Gastroesophageal sphincter (tissue), 4 donors: Measurements from ENCODE around the gene NCOA6. TPM values are rescaled to one million over a fixed set of nuclear protein-coding genes. Genes with fewer than 3 reads are reported as not detected.

Experiments used
- ATAC-seq: fragments of 150-250 bp; one replicate; pipeline ENCODE4 v1.9.1; 2016; ENCODE audit warnings: mild to moderate bottlenecking, moderate library complexity
- H3K27ac ChIP-seq, 4 donors: fragments of 200-600 bp; sonication (generic) in 3 of 4; 1 replicate in 3 of 4; 2 replicates in 1 of 4; pipeline ENCODE4 v1.5.1; 2016 to 2019
- H3K27me3 ChIP-seq: fragments of 200-600 bp; sonication (generic); one replicate; pipeline ENCODE4 v1.5.1; 2019
- H3K36me3 ChIP-seq, 2 donors: fragments of 200-600 bp; sonication (generic); one replicate each; pipeline ENCODE4 v1.5.1; 2019; ENCODE audit warnings: control low read depth in 1 of 2
- H3K4me1 ChIP-seq, 3 donors: fragments of 200-600 bp; sonication (generic); 1 replicate in 2 of 3; 2 replicates in 1 of 3; pipeline ENCODE4 v1.5.1; 2016 to 2019; ENCODE audit warnings: control low read depth in 2 of 3
- H3K4me3 ChIP-seq, 2 donors: fragments of 200-600 bp; sonication (generic); one replicate each; pipeline ENCODE4 v1.5.1; 2019; ENCODE audit warnings: mild to moderate bottlenecking in 1 of 2, moderate library complexity in 1 of 2
- H3K9me3 ChIP-seq, 3 donors: fragments of 200-600 bp; sonication (generic); one replicate each; pipeline ENCODE4 v1.5.1; 2017 to 2019; ENCODE audit warnings: control low read depth in 2 of 3
- CTCF ChIP-seq, 4 experiments: fragments of 200-600 bp in 2 of 4; fragments of 450-650 bp in 2 of 4; sonication (generic) in 1 of 4; IDR thresholded peaks; one replicate each; pipeline ENCODE4 v1.5.1; 2017 to 2019; ENCODE audit warnings: antibody characterized with exemption in 4 of 4, mild to moderate bottlenecking in 2 of 4, moderate library complexity in 2 of 4
- EP300 ChIP-seq: sonication (generic); formaldehyde crosslinking; IDR thresholded peaks from one replicate; pipeline ENCODE4 v1.6.1; 2017; ENCODE audit warnings: antibody characterized with exemption, mild to moderate bottlenecking
- POLR2A ChIP-seq, 2 donors: fragments of 450-650 bp; IDR thresholded peaks; one replicate each; pipeline ENCODE4 v1.6.1; 2017; ENCODE audit warnings: antibody characterized with exemption in 2 of 2, mild to moderate bottlenecking in 2 of 2, moderate library complexity in 1 of 2
- POLR2AphosphoS5 ChIP-seq: sonication (generic); formaldehyde crosslinking; IDR thresholded peaks from one replicate; pipeline ENCODE4 v1.6.1; 2017; ENCODE audit warnings: antibody characterized with exemption
- WGBS, 2 donors: methylation state at CpG; one replicate each; pipeline ENCODE4 v1.1.5; 2018; ENCODE audit warnings: low coverage in 1 of 2; 5-methylcytosine and 5-hydroxymethylcytosine counted together
- total RNA-seq, 4 donors: library from RNA; depleted of rRNA; stranded (reverse); fragments of >200 nt; gene quantifications; one replicate each; pipeline ENCODE4 v1.1.0, GENCODE V29; 2016

Gene NCOA6
- total RNA-seq, 4 donors from 2014 or later: 15.2 to 37.0 (median 25.8) TPM

GRCh38 chr20:34704177-34705007, 121.1 kb downstream of the NCOA6 start, which contains the start of gene TP53INP2:
TSS of gene TP53INP2 (plus strand) at chr20:34704344. CDS start at chr20:34708740, 4,396 bp downstream.
- Histone ChIP-seq H3K4me1 (peaks cover 0 to 52% (median 16%) of the 10 kb centered on the region in 3 donors), H3K27me3 (no peaks in the 10 kb centered on the region)

GRCh38 chr20:34703424-34704176, 121.9 kb downstream of the NCOA6 start:
- Histone ChIP-seq H3K4me3 (peak overlapping the region; percentile 46 to 62), H3K36me3 (no peaks in the 10 kb centered on the region), H3K4me1 (peaks cover 0 to 45% (median 14%) of the 10 kb centered on the region in 3 donors), H3K27ac (peak overlapping the region; percentile 86 to 100 (median 97)), H3K27me3 (no peaks in the 10 kb centered on the region), H3K9me3 (no peaks in the 10 kb centered on the region)
- TF ChIP-seq CTCF (IDR thresholded peaks at IDR 0.05): peak in 2 of 4 experiments; percentile 14 to 28
- no peak for TF ChIP-seq POLR2A (IDR thresholded peaks at IDR 0.05)
- ATAC-seq: peak; percentile 2
- 0 to 2% methylated on average over 13 to 18 of the region's 38 CpGs for WGBS, 2 donors

More at GRCh38 chr20:34704177-34705007, 121.1 kb downstream of the NCOA6 start, which contains the start of gene TP53INP2:
- no peaks in the 10 kb centered on the region for H3K9me3 ChIP-seq
- peak within 1 kb of the TSS; percentile 46 to 62 for H3K4me3 ChIP-seq
- ATAC-seq: peak; percentile 87
- peak in 1 of 4 experiments; percentile 4 for TF ChIP-seq CTCF (IDR thresholded peaks at IDR 0.05)
- peak; percentile 52 for TF ChIP-seq EP300
- TF ChIP-seq POLR2AphosphoS5: peak; percentile 91
- peak; percentile 96 to 97 for TF ChIP-seq POLR2A (IDR thresholded peaks at IDR 0.05)
- 4% methylated on average over 4 of the region's 82 CpGs; no CpG with 5 or more reads in 1 of the 2 donors for WGBS, 2 donors
- H3K36me3 ChIP-seq: no peaks in the 10 kb centered on the region
- peak within 1 kb of the TSS; percentile 86 to 100 (median 97) for H3K27ac ChIP-seq

GRCh38 chr20:34703061-34703423, 122.4 kb downstream of the NCOA6 start:
- no peaks in the 10 kb centered on the region for H3K27me3 ChIP-seq
- no peaks in the 10 kb centered on the region for H3K36me3 ChIP-seq
- WGBS, 2 donors: 13 to 17% methylated on average over 1 to 2 of the region's 3 CpGs
- H3K4me3 ChIP-seq: peak overlapping the region in 1 of 2 donors; percentile 62
- no peaks in the 10 kb centered on the region for H3K9me3 ChIP-seq
- TF ChIP-seq POLR2AphosphoS5 (no peak), EP300 (no peak), POLR2A (IDR thresholded peaks at IDR 0.05) (no peak), CTCF (IDR thresholded peaks at IDR 0.05) (no peak)
- H3K4me1 ChIP-seq: peaks cover 0 to 39% (median 14%) of the 10 kb centered on the region in 3 donors
- no peak for ATAC-seq
- H3K27ac ChIP-seq: peak overlapping the region in 3 of 4 donors; percentile 94 to 100 (median 100)

- H3K4me1 ChIP-seq: peaks cover 0 to 24% (median 14%) of the 10 kb centered on the region in 3 donors
- no peaks in the 10 kb centered on the region for H3K27me3 ChIP-seq
- WGBS, 2 donors: 7 to 47% methylated on average over 2 to 3 of the region's 6 CpGs
- no peaks in the 10 kb centered on the region for H3K9me3 ChIP-seq
- H3K27ac ChIP-seq: no peak overlapping the region
- TF ChIP-seq POLR2AphosphoS5 (no peak), POLR2A (IDR thresholded peaks at IDR 0.05) (no peak), EP300 (no peak), CTCF (IDR thresholded peaks at IDR 0.05) (no peak)
- no peaks in the 10 kb centered on the region for H3K36me3 ChIP-seq
- no peak for ATAC-seq
- H3K4me3 ChIP-seq: no peak overlapping the region
Observed at GRCh38 chr20:34701405-34702085, 123.9 kb downstream of the NCOA6 start.
